Fibroblast of lung (primary cell): ENCODE data around the gene SH3GL3.

Source experiments
- CTCF ChIP-seq, 2 donors: IDR thresholded peaks in 1 of 2; conservative IDR thresholded peaks in 1 of 2; 1 replicate in 1 of 2; 2 replicates in 1 of 2; pipeline ENCODE4 v1.5.1; 2011 to 2012; ENCODE audit warnings: low read length in 2 of 2, control low read depth in 1 of 2, inconsistent platforms in 1 of 2, low read depth in 1 of 2, mild to moderate bottlenecking in 1 of 2
- EZH2 ChIP-seq: IDR thresholded peaks from 2 replicates; pipeline ENCODE4 v1.5.1; 2012; ENCODE audit warnings: low read length, control low read depth, mild to moderate bottlenecking; ENCODE audit errors: missing control alignments

GRCh38 chr15:83547168-83547567 lies 100.0 kb downstream of the SH3GL3 start:
- TF ChIP-seq CTCF (conservative IDR thresholded peaks at IDR 0.05 in 1 of 2, IDR thresholded peaks at IDR 0.05 in 1 of 2; ENCODE audit: low read depth in 1 of 2, low read length in 2 of 2) (no peak), EZH2 (no peak)
